CD4-positive, CD25-positive, alpha-beta regulatory T cell (primary cell): ENCODE measurements around the gene REV3L. TPM values are rescaled to one million over a fixed set of nuclear protein-coding genes. Genes with fewer than 3 reads are reported as not detected.
"Not testable (repeated sequence)": the region's sequence is repeated elsewhere in the genome, so short reads cannot be mapped to it uniquely, and the experiment has no call there.

ENCODE experiments used
- ATAC-seq, 2 donors: fragments of 150-1000 bp; cut with Tn5 transposase; one replicate each; pipeline ENCODE4 v1.10.0; 2021; ENCODE audit warnings: low read depth in 2 of 2, moderate number of reproducible peaks in 2 of 2, moderate library complexity in 1 of 2
- DNase-seq, 3 donors: peaks; one replicate each; pipeline versions ENCODE4 v3.0.0 to v3.0.0-alpha.2; 2012 to 2022; ENCODE audit warnings: mixed read lengths in 1 of 3
- H3K27ac ChIP-seq: one replicate; pipeline ENCODE4 v1.7.0; 2013; ENCODE audit warnings: mild to moderate bottlenecking, low read length; ENCODE audit not compliant: insufficient read depth, poor library complexity, severe bottlenecking
- H3K27me3 ChIP-seq: one replicate; pipeline ENCODE4 v1.7.0; 2013; ENCODE audit warnings: low read length; ENCODE audit not compliant: control insufficient read depth, insufficient read depth
- H3K36me3 ChIP-seq: one replicate; pipeline ENCODE4 v1.7.0; 2013; ENCODE audit warnings: mild to moderate bottlenecking, low read length, moderate library complexity; ENCODE audit not compliant: control insufficient read depth, insufficient read depth
- H3K4me1 ChIP-seq: 2 replicates; pipeline ENCODE4 v1.7.0; 2013; ENCODE audit warnings: mild to moderate bottlenecking, low read length; ENCODE audit not compliant: insufficient read depth, control insufficient read depth, poor library complexity, severe bottlenecking
- H3K4me3 ChIP-seq: one replicate; pipeline ENCODE4 v1.7.0; 2013; ENCODE audit warnings: low read depth, mild to moderate bottlenecking, low read length, moderate library complexity
- H3K9me3 ChIP-seq, 2 experiments: 1 replicate in 1 of 2; 2 replicates in 1 of 2; pipeline ENCODE4 v1.7.0; 2013; ENCODE audit warnings: low read length in 2 of 2, mild to moderate bottlenecking in 1 of 2, moderate library complexity in 1 of 2; ENCODE audit not compliant: control insufficient read depth in 2 of 2
- H3K27ac Mint-ChIP-seq, 3 donors: one replicate each; pipeline ENCODE4 v1.8.0; 2020 to 2022; ENCODE audit warnings: mild to moderate bottlenecking in 3 of 3, mixed read lengths in 3 of 3, moderate library complexity in 2 of 3
- H3K27me3 Mint-ChIP-seq: one replicate; pipeline ENCODE4 v1.8.0; 2022; ENCODE audit warnings: mild to moderate bottlenecking, mixed read lengths
- H3K36me3 Mint-ChIP-seq: one replicate; pipeline ENCODE4 v1.8.0; 2020; ENCODE audit warnings: mixed read lengths
- H3K4me1 Mint-ChIP-seq, 4 donors: one replicate each; pipeline ENCODE4 v1.8.0; 2020 to 2022; ENCODE audit warnings: mixed read lengths in 4 of 4, mild to moderate bottlenecking in 1 of 4
- H3K4me3 Mint-ChIP-seq, 4 donors: one replicate each; pipeline ENCODE4 v1.8.0; 2020 to 2022; ENCODE audit warnings: mild to moderate bottlenecking in 4 of 4, mixed read lengths in 4 of 4, moderate library complexity in 3 of 4
- H3K9me3 Mint-ChIP-seq, 7 donors: one replicate each; pipeline ENCODE4 v1.8.0; 2020 to 2022; ENCODE audit warnings: mixed read lengths in 7 of 7, mild to moderate bottlenecking in 3 of 7, moderate library complexity in 2 of 7
- polyA plus RNA-seq, 4 donors: library from polyadenylated mRNA; unstranded; fragments of 300-500 nt; fragmentation: Illumina TruSeq; gene quantifications; one replicate each; pipeline ENCODE4 v1.2.3, GENCODE V29; 2021
- total RNA-seq: library from RNA; stranded (reverse); gene quantifications from one replicate; pipeline ENCODE4 v1.2.3, GENCODE V29; 2022

The REV3L gene
- total and polyA plus RNA-seq, 5 donors from 2014 or later = 6.5 to 35.7 (median 9.4) TPM

GRCh38 chr6:111482188-111482958 lies 645 bp downstream of the REV3L start:
- Mint-ChIP-seq H3K27me3 (no peaks in the 10 kb centered on the region), H3K27ac (peak overlapping the region in 2 of 3 donors; percentile 95 to 98), H3K4me3 (peak overlapping the region; percentile 94 to 99 (median 96)), H3K36me3 (no peaks in the 10 kb centered on the region), H3K4me1 (peaks cover 35 to 59% (median 46%) of the 10 kb centered on the region in 4 donors), H3K9me3 (no peaks in the 10 kb centered on the region)
- H3K4me1 ChIP-seq = peaks cover 42% of the 10 kb centered on the region
- H3K4me3 ChIP-seq = peak overlapping the region; percentile 92
- peak; percentile 8 to 13 for ATAC-seq
- H3K36me3 ChIP-seq = no peaks in the 10 kb centered on the region
- no peaks in the 10 kb centered on the region for H3K9me3 ChIP-seq
- H3K27ac ChIP-seq = peak overlapping the region; percentile 99
- no peaks in the 10 kb centered on the region for H3K27me3 ChIP-seq
- peak; percentile 50 to 53 (median 50) for DNase-seq

- no peaks in the 10 kb centered on the region for H3K36me3 ChIP-seq
- DNase-seq (no peak), ATAC-seq (no peak)
- no peaks in the 10 kb centered on the region for H3K9me3 ChIP-seq
- Mint-ChIP-seq H3K4me3 (peak overlapping the region; percentile 94 to 99 (median 96)), H3K9me3 (no peaks in the 10 kb centered on the region), H3K27me3 (no peaks in the 10 kb centered on the region), H3K27ac (peak overlapping the region in 2 of 3 donors; percentile 95 to 97), H3K4me1 (peaks cover 33 to 59% (median 44%) of the 10 kb centered on the region in 4 donors), H3K36me3 (no peaks in the 10 kb centered on the region)
- H3K27ac ChIP-seq = peak overlapping the region; percentile 99
- H3K27me3 ChIP-seq = no peaks in the 10 kb centered on the region
- H3K4me3 ChIP-seq = peak overlapping the region; percentile 92
- H3K4me1 ChIP-seq = peaks cover 37% of the 10 kb centered on the region
Observed at GRCh38 chr6:111481836-111482187, 1.2 kb downstream of the REV3L start.

GRCh38 chr6:111480988-111481822 lies 1.8 kb downstream of the REV3L start:
- DNase-seq = no peak
- no peaks in the 10 kb centered on the region for H3K9me3 ChIP-seq
- H3K27ac ChIP-seq = peak overlapping the region; percentile 99
- peak overlapping the region; percentile 92 for H3K4me3 ChIP-seq
- H3K36me3 Mint-ChIP-seq = no peaks in the 10 kb centered on the region
- H3K4me1 Mint-ChIP-seq = peaks cover 27 to 53% (median 39%) of the 10 kb centered on the region in 4 donors
- no peak for ATAC-seq
- no peaks in the 10 kb centered on the region for H3K9me3 Mint-ChIP-seq
- H3K27ac Mint-ChIP-seq = peak overlapping the region; percentile 54 to 97 (median 95)
- H3K4me1 ChIP-seq = peaks cover 31% of the 10 kb centered on the region
- H3K4me3 Mint-ChIP-seq = peak overlapping the region; percentile 94 to 99 (median 96)
- no peaks in the 10 kb centered on the region for H3K36me3 ChIP-seq
- H3K27me3 ChIP-seq = no peaks in the 10 kb centered on the region
- no peaks in the 10 kb centered on the region for H3K27me3 Mint-ChIP-seq

GRCh38 chr6:111478749-111479148 lies 4.3 kb downstream of the REV3L start:
- no peaks in the 10 kb centered on the region for H3K27me3 Mint-ChIP-seq
- no peaks in the 10 kb centered on the region for H3K36me3 Mint-ChIP-seq
- Histone ChIP-seq H3K9me3 (no peaks in the 10 kb centered on the region), H3K4me1 (peaks cover 16% of the 10 kb centered on the region), H3K36me3 (no peaks in the 10 kb centered on the region), H3K27me3 (no peaks in the 10 kb centered on the region), H3K4me3 (no peak overlapping the region), H3K27ac (peak overlapping the region; percentile 26)
- ATAC-seq = peak; percentile 23 to 28
- H3K4me1 Mint-ChIP-seq = peaks cover 28 to 47% (median 37%) of the 10 kb centered on the region in 4 donors
- peak overlapping the region in 1 of 3 donors; percentile 84 for H3K27ac Mint-ChIP-seq
- peak overlapping the region in 2 of 4 donors; percentile 16 to 79 for H3K4me3 Mint-ChIP-seq
- no peaks in the 10 kb centered on the region for H3K9me3 Mint-ChIP-seq
- DNase-seq = peak in 2 of 3 donors; percentile 52 to 70

GRCh38 chr6:111478064-111478476 lies 4.9 kb downstream of the REV3L start:
- no peak overlapping the region for H3K27ac Mint-ChIP-seq
- ATAC-seq = no peak

GRCh38 chr6:111477481-111477938 lies 5.5 kb downstream of the REV3L start:
- Mint-ChIP-seq H3K27me3 (no peaks in the 10 kb centered on the region), H3K4me3 (no peak overlapping the region), H3K27ac (no peak overlapping the region), H3K36me3 (no peaks in the 10 kb centered on the region), H3K9me3 (no peaks in the 10 kb centered on the region), H3K4me1 (peaks cover 36 to 58% (median 46%) of the 10 kb centered on the region in 4 donors)
- ATAC-seq = no peak
- H3K27me3 ChIP-seq = no peaks in the 10 kb centered on the region
- no peaks in the 10 kb centered on the region for H3K36me3 ChIP-seq
- H3K4me3 ChIP-seq = no peak overlapping the region
- H3K27ac ChIP-seq = no peak overlapping the region
- H3K4me1 ChIP-seq = peaks cover 16% of the 10 kb centered on the region
- H3K9me3 ChIP-seq = no peaks in the 10 kb centered on the region
- DNase-seq = no peak

More at GRCh38 chr6:111478064-111478476, 4.9 kb downstream of the REV3L start:
- Histone ChIP-seq H3K27ac (no peak overlapping the region), H3K4me3 (no peak overlapping the region), H3K4me1 (peaks cover 16% of the 10 kb centered on the region), H3K27me3 (no peaks in the 10 kb centered on the region), H3K9me3 (no peaks in the 10 kb centered on the region), H3K36me3 (no peaks in the 10 kb centered on the region)
- H3K27me3 Mint-ChIP-seq = no peaks in the 10 kb centered on the region
- DNase-seq = no peak
- H3K4me3 Mint-ChIP-seq = no peak overlapping the region
- H3K9me3 Mint-ChIP-seq = no peaks in the 10 kb centered on the region
- peaks cover 31 to 52% (median 42%) of the 10 kb centered on the region in 4 donors for H3K4me1 Mint-ChIP-seq
- H3K36me3 Mint-ChIP-seq = no peaks in the 10 kb centered on the region

GRCh38 chr6:111476061-111476460 lies 7.0 kb downstream of the REV3L start:
- not testable (repeated sequence) for H3K4me3 Mint-ChIP-seq, H3K27me3 Mint-ChIP-seq, H3K36me3 Mint-ChIP-seq, H3K4me1 ChIP-seq, DNase-seq, H3K27ac ChIP-seq, H3K27ac Mint-ChIP-seq, H3K36me3 ChIP-seq, H3K9me3 ChIP-seq, ATAC-seq, H3K9me3 Mint-ChIP-seq, H3K4me3 ChIP-seq, H3K27me3 ChIP-seq
- H3K4me1 Mint-ChIP-seq = peaks cover 35 to 55% (median 42%) of the 10 kb centered on the region in 4 donors
